ENCODE data around the gene AQP9.

GRCh38 chr15:58110999-58111717, 27.0 kb upstream of the AQP9 start:
- TF ChIP-seq POLR2A (IDR thresholded peaks at IDR 0.05), result no peak
- TF ChIP-seq, protein P1, sequence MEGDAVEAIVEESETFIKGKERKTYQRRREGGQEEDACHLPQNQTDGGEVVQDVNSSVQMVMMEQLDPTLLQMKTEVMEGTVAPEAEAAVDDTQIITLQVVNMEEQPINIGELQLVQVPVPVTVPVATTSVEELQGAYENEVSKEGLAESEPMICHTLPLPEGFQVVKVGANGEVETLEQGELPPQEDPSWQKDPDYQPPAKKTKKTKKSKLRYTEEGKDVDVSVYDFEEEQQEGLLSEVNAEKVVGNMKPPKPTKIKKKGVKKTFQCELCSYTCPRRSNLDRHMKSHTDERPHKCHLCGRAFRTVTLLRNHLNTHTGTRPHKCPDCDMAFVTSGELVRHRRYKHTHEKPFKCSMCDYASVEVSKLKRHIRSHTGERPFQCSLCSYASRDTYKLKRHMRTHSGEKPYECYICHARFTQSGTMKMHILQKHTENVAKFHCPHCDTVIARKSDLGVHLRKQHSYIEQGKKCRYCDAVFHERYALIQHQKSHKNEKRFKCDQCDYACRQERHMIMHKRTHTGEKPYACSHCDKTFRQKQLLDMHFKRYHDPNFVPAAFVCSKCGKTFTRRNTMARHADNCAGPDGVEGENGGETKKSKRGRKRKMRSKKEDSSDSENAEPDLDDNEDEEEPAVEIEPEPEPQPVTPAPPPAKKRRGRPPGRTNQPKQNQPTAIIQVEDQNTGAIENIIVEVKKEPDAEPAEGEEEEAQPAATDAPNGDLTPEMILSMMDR (IDR thresholded peaks at IDR 0.05), result no peak
